ENCODE results near the gene MBD4. TPM values are rescaled to one million over a fixed set of nuclear protein-coding genes. Genes with fewer than 3 reads are reported as not detected.
"Not testable (repeated sequence)": the region's sequence is repeated elsewhere in the genome, so short reads cannot be mapped to it uniquely, and the experiment has no call there.

The MBD4 gene
- total RNA-seq, 1 experiment from 2014 or later: 35.8 TPM

DNA sequence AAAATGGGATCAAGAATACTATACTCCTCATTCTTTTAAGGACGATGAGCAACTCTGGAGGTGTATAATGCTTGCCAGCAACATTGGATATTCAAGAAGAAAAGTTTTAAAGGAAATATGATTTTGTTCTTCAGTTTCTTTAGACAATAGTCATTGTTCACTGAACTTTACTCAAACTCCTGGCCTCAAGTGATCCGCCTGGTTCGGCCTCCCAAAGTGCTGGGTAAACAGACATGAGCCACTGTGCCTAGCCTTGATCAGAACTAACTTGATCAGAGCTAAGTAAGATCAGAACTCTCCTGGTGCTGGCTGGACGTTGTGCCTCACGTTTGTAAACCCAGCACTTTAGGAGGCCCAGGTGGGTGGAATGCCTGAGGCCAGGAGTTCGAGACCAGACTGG lies 23.9 kb downstream of the MBD4 start:
- intact Hi-C loops (cut with micrococcal nuclease): no loop called here
- TF ChIP-seq, protein P1, sequence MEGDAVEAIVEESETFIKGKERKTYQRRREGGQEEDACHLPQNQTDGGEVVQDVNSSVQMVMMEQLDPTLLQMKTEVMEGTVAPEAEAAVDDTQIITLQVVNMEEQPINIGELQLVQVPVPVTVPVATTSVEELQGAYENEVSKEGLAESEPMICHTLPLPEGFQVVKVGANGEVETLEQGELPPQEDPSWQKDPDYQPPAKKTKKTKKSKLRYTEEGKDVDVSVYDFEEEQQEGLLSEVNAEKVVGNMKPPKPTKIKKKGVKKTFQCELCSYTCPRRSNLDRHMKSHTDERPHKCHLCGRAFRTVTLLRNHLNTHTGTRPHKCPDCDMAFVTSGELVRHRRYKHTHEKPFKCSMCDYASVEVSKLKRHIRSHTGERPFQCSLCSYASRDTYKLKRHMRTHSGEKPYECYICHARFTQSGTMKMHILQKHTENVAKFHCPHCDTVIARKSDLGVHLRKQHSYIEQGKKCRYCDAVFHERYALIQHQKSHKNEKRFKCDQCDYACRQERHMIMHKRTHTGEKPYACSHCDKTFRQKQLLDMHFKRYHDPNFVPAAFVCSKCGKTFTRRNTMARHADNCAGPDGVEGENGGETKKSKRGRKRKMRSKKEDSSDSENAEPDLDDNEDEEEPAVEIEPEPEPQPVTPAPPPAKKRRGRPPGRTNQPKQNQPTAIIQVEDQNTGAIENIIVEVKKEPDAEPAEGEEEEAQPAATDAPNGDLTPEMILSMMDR (IDR thresholded peaks at IDR 0.05; ENCODE audit: unreplicated experiment): no peak
- Mint-ChIP-seq H3K36me3 (ENCODE audit: insufficient read depth, unreplicated experiment) (no peaks in the 10 kb centered on the region), H3K27ac (ENCODE audit: low read depth, unreplicated experiment) (no peak overlapping the region), H3K4me1 (ENCODE audit: insufficient read depth, unreplicated experiment) (peaks cover 10% of the 10 kb centered on the region), H3K4me3 (ENCODE audit: unreplicated experiment) (no peak overlapping the region), H3K9me3 (ENCODE audit: unreplicated experiment) (no peaks in the 10 kb centered on the region), H3K27me3 (ENCODE audit: insufficient read depth, unreplicated experiment) (no peaks in the 10 kb centered on the region)
- DNase-seq (ENCODE audit: unreplicated experiment): no peak
- CTCF ChIA-PET: no interaction called here
- BruUV-seq (replicated peaks): no TSS peak
- POLR2A ChIA-PET: no interaction called here

DNA sequence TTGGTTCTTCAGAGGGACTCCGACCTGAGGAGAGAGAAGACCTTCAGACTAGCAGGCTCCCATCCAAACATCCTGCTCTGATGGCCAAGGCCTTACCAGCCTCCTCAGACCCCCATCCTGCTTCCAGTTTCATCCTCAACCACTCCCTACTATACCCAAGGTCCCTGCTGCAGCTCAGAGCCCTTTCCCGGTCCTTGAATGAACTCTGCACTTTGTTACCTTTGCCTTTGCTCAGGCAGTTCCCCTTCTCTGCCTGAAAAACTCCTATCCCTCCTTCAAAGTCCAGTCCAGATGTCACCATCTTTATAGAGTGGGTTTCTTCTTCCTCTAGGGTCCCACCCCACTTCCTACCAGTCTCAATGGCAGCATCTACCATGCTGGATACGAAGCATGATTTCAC lies 24.4 kb downstream of the MBD4 start:
- no peak for DNase-seq (ENCODE audit: unreplicated experiment)
- POLR2A ChIA-PET: interaction anchor here (0.6 kb wide), 1 partner anchor 42 kb away, joined by 4 read pairs; no protein-coding TSS in a partner anchor
- Mint-ChIP-seq H3K27ac (ENCODE audit: low read depth, unreplicated experiment) (no peak overlapping the region), H3K27me3 (ENCODE audit: insufficient read depth, unreplicated experiment) (no peaks in the 10 kb centered on the region), H3K4me3 (ENCODE audit: unreplicated experiment) (no peak overlapping the region), H3K36me3 (ENCODE audit: insufficient read depth, unreplicated experiment) (no peaks in the 10 kb centered on the region), H3K9me3 (ENCODE audit: unreplicated experiment) (no peaks in the 10 kb centered on the region), H3K4me1 (ENCODE audit: insufficient read depth, unreplicated experiment) (peaks cover 10% of the 10 kb centered on the region)
- TF ChIP-seq, protein P1 (IDR thresholded peaks at IDR 0.05; ENCODE audit: unreplicated experiment): no peak
- intact Hi-C loops (cut with micrococcal nuclease): no loop called here
- no TSS peak for BruUV-seq (replicated peaks)
- CTCF ChIA-PET: no interaction called here

DNA sequence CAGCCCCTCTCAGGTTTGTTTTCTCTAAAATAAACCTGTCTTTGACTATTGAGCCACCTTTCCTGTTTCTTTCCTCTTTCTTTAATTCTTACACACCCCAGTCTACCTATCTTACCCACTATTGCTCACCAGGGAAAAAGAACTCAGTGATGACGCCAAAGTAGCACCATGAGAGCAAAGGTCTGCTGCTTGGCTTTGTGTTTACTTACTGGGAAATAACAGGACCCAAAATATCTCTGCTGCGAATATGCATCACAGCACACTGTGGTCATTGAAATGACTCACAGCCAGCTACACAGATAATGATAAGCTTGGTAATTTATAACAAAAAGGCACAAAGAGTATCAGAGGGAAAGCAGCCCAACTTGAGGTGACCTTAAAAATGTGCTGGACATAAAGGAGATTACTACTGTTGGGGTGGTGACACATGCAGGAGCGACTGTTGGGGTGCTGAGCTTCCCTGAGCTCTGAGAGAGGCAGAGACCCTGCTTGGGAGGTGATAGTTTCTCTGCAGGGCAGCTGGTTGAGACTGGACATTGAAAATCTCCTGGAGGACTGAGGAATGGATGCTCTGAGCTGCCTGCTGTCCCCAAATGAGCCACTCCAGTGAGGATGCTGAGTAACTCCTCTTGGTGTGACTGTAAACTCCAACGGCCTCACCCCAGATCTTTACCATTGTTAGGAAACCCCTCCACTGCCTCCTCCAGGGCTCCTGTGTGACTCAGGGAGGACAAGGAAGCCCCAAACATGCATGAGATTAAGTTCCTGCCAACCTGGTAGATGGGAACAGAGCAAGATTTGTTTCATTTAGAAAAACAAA lies 25.9 kb downstream of the MBD4 start:
- H3K4me1 Mint-ChIP-seq (ENCODE audit: insufficient read depth, unreplicated experiment): peaks cover 10% of the 10 kb centered on the region
- TF ChIP-seq, protein P1 (IDR thresholded peaks at IDR 0.05; ENCODE audit: unreplicated experiment): no peak
- CTCF ChIA-PET: interaction anchor here (1.0 to 2.1 kb wide), 4 partner anchors 12 to 31 kb away, joined by 3 to 10 read pairs (median 6); no protein-coding TSS in a partner anchor
- DNase-seq (ENCODE audit: unreplicated experiment): peak; percentile 37
- H3K27ac Mint-ChIP-seq (ENCODE audit: low read depth, unreplicated experiment): no peak overlapping the region
- no peaks in the 10 kb centered on the region for H3K36me3 Mint-ChIP-seq (ENCODE audit: insufficient read depth, unreplicated experiment)
- POLR2A ChIA-PET: interaction anchor here (0.7 to 2.3 kb wide), 2 partner anchors 14 to 98 kb away, joined by 4 to 8 read pairs; a partner anchor contains a TSS
- no peaks in the 10 kb centered on the region for H3K9me3 Mint-ChIP-seq (ENCODE audit: unreplicated experiment)
- no peaks in the 10 kb centered on the region for H3K27me3 Mint-ChIP-seq (ENCODE audit: insufficient read depth, unreplicated experiment)
- intact Hi-C loops (cut with micrococcal nuclease): no loop called here
- BruUV-seq (replicated peaks): no TSS peak
- no peak overlapping the region for H3K4me3 Mint-ChIP-seq (ENCODE audit: unreplicated experiment)

DNA sequence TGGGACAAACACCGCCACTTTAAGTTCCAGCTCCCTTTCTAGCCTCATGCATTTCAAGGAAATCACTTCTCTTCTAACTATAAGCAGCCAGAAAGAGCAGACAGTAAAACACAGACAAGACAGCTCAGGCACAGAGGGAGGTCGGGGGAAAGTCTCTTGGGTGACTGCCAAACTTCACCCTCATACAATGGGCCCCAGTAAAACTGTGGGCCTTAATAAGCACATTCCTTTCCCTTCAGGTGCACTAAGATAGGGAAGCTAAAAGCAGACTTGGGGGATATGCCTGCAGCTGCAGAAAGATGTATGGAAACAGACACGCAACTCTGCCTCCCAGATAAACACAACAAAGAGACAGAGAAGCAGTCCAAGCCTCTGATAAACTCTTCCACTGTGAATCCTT lies 26.5 kb downstream of the MBD4 start:
- H3K4me3 Mint-ChIP-seq (ENCODE audit: unreplicated experiment); intact Hi-C loops (cut with micrococcal nuclease); BruUV-seq (replicated peaks); H3K27ac Mint-ChIP-seq (ENCODE audit: low read depth, unreplicated experiment); H3K9me3 Mint-ChIP-seq (ENCODE audit: unreplicated experiment); DNase-seq (ENCODE audit: unreplicated experiment); H3K36me3 Mint-ChIP-seq (ENCODE audit: insufficient read depth, unreplicated experiment); H3K4me1 Mint-ChIP-seq (ENCODE audit: insufficient read depth, unreplicated experiment); H3K27me3 Mint-ChIP-seq (ENCODE audit: insufficient read depth, unreplicated experiment): not testable (repeated sequence)
- ChIA-PET CTCF (interaction anchor here (0.7 to 2.1 kb wide), 5 partner anchors 11 to 30 kb away, joined by 3 to 10 read pairs (median 6); no protein-coding TSS in a partner anchor), POLR2A (interaction anchor here (2.3 kb wide), 1 partner anchor 13 kb away, joined by 8 read pairs; no protein-coding TSS in a partner anchor)
